ENCODE results near the gene GPR75. TPM values are rescaled to one million over a fixed set of nuclear protein-coding genes. Genes with fewer than 3 reads are reported as not detected.
"Not testable (repeated sequence)": the region's sequence is repeated elsewhere in the genome, so short reads cannot be mapped to it uniquely, and the experiment has no call there.

GPR75 gene
- total RNA-seq, 1 experiment from 2014 or later: 4.5 TPM

DNA sequence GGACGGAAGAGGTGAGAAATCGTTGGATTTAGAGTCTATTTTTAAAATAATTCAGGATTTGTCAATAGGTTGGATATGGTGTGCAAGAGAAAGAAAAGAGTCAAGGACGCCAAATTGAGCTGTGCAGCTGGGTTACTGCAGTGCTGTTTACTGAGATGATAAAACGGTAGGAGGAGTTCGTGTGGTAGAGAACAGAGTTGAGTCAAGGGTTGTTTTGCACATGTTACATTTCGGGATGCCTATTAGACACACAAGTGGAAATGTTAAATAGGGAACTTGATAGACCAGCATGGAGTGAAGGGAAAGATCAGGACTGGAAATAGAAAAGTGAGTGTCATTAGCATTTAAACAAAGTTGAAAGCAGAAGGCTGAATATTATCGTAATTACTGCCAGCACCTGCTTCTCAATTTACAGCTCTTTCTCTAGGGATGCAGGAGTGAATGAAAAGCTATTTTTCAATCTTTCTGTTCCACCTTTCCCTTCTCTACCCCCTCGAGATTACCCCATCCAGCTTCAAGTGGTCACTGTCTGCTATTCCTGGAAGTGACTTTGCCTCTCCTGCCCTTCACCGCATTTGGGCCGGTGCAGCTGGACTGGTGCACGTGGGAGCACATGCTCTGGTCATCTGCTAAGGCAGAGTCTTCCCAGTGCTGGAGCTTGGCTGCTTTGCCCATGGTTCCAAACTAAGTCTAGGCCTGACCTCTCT lies 30.3 kb downstream of the GPR75 start:
- Histone ChIP-seq H3K9me3 (replicated peaks) (no peaks in the 10 kb centered on the region), H3K4me3 (no peak overlapping the region), H3K27me3 (no peaks in the 10 kb centered on the region), H3K4me1 (no peaks in the 10 kb centered on the region), H3K27ac (no peak overlapping the region), H3K36me3 (no peaks in the 10 kb centered on the region)
- DNase-seq: no peak

DNA sequence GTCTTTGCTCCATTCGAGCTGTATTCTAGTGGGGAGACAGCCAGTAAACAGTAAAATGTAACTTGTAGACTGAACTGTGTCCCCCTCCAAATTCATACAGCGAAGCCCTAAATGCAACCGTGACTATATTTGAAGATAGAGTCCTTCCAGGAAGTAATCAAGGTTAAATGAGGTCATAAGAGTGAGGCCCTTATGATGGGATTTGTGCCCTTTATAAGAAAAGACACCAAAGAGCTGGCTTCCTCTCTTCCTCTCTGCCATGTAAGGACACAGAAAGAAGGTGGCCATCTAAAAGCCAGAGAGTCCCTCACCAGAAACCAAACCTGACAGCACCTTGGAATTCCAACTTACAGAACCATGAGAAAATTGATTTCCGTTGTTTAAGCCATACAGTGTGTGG lies 31.4 kb downstream of the GPR75 start:
- no peak overlapping the region for H3K27ac ChIP-seq
- DNase-seq: no peak
- H3K36me3 ChIP-seq: no peaks in the 10 kb centered on the region
- no peaks in the 10 kb centered on the region for H3K4me1 ChIP-seq
- H3K4me3 ChIP-seq: no peak overlapping the region
- no peaks in the 10 kb centered on the region for H3K27me3 ChIP-seq
- H3K9me3 ChIP-seq (replicated peaks): no peaks in the 10 kb centered on the region

DNA sequence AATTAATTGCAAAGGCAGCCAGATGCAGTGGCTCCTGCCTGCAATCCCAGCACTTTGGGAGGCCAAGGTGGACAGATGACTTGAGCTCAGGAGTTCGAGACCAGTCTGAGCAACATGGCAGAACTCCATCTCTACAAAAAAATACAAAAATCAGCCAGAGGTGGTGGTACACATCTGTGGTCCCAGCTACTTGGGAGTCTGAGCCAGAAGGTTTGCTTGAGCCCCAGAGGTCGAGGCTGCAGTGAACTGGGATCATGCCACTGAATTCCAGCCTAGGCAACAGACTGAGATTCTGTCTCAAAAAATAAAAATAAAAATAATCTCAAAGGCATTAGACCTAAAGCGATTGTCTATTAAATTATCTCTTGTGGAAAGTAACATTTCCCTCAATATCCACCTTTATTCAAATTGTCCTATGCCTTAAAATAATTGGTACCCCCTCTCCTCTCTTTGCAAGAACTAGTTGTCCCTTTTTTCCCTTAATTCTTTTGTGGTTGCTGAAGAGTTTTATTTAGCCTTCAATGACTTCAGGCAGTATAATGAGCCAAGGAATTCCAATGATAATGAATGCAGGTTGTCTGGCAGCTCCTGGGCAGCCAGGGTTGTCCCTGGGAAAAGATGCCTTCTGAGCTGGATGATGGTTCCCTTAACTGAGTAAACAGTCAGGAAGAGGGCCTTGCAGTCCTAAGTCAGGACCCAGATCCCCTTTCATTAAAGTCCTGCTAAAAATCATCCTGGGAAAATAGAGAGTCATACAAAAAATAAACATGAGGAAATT lies 32.2 kb downstream of the GPR75 start:
- H3K4me3 ChIP-seq: no peak overlapping the region
- H3K4me1 ChIP-seq: no peaks in the 10 kb centered on the region
- no peak overlapping the region for H3K27ac ChIP-seq
- H3K9me3 ChIP-seq (replicated peaks): no peaks in the 10 kb centered on the region
- DNase-seq: no peak
- H3K36me3 ChIP-seq: no peaks in the 10 kb centered on the region
- H3K27me3 ChIP-seq: no peaks in the 10 kb centered on the region

DNA sequence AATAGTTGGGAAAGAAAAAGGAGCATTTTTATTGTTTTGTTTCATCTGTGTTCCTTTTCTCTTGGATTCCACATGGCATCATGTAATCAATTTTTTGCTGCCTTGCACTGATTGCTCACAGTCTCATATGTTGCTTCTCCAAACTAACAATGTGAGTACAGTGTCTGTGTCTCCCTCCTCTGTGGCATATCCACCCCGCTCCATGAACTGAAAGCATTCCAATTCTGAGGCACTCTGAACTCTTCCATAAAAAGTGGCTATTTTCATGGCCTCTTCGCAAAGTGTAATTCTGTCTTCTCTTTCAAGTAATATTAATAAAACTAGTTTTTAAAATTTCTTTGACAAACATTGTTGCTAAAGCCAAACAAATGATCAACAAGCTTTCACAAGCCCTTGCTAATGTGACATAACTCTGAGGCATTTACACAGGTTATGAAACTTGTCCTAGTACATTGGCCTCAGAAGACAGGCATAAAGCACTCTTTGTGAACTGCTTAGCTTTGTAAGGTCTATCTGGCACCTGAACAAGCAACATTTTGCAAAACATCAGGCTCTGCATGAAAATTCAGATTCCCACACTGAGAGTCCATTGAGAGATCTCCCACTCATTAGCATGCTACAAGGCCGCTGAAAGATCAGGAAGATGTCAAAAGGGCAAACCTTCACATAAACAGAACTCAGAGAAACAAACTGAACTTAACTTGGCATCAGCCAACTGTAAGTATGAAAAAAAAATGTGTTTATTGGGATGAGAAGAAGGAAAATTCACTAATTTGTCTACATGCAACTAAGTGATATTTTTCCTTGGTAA lies 33.0 kb downstream of the GPR75 start:
- Histone ChIP-seq H3K4me3 (no peak overlapping the region), H3K36me3 (no peaks in the 10 kb centered on the region), H3K4me1 (no peaks in the 10 kb centered on the region), H3K27ac (no peak overlapping the region), H3K9me3 (replicated peaks) (no peaks in the 10 kb centered on the region), H3K27me3 (no peaks in the 10 kb centered on the region)
- no peak for DNase-seq

DNA sequence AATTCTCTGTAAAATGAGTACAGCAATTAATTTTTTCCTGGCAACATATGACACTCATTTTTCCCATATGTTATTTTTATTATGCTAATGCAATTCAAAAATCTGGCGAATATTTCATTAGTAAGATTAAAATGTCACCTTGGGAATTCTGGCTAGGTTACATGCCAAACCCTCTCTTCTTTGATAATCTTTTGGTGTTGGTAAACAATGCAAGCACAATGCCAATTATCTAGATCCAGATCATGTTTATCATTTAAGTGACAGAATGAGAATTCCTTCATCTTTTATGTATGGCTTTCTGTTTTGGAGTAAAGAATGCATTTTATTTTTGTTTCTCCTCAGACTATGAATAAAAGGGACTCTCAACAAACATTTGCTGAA lies 33.7 kb downstream of the GPR75 start:
- DNase-seq: no peak
- Histone ChIP-seq H3K4me3 (no peak overlapping the region), H3K36me3 (no peaks in the 10 kb centered on the region), H3K27ac (no peak overlapping the region), H3K9me3 (replicated peaks) (no peaks in the 10 kb centered on the region), H3K27me3 (no peaks in the 10 kb centered on the region), H3K4me1 (no peaks in the 10 kb centered on the region)

DNA sequence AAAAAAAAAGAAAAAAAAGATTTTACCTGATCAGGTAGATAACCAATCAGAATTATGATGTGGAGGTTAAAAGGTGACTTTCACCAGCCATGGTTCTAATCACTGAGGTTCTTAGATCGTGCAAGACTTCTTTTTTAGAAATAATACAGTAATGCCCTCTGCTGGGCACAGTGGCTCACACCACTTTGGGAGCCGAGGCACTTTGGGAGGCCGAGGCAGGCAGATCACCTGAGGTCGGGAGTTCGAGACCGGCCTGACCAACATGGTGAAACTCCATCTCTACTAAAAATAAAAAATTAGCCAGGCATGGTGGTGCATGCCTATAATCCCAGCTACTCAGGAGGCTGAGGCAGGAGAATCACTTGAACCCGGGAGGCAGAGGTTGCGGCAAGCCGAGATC lies 36.1 kb downstream of the GPR75 start:
- DNase-seq: peak; percentile 22 to 47
- not testable (repeated sequence) for H3K4me1 ChIP-seq; H3K27me3 ChIP-seq; H3K36me3 ChIP-seq; H3K27ac ChIP-seq; H3K9me3 ChIP-seq (replicated peaks); H3K4me3 ChIP-seq

DNA sequence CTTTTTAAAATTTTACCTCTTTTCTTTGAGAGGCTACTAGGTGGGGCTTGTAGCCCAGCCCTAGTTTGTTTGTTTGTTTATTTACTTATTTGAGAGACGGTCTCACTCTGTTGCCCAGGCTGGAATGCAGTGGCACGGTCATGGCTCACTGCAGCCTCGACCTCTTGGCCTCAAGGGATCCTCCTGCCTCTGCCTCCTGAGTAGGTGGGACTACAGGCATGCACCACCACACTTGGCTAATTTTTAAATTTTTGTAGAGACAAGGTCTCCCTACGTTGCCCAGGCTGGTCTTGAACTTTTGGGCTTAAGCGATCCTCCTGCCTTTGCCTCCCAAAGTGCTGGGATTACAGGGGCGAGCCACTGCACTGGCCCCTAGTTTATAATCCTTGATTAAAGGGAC lies 38.0 kb downstream of the GPR75 start:
- Histone ChIP-seq H3K36me3 (peaks cover 14% of the 10 kb centered on the region), H3K27me3 (no peaks in the 10 kb centered on the region), H3K9me3 (replicated peaks) (no peaks in the 10 kb centered on the region), H3K4me3 (no peak overlapping the region), H3K27ac (no peak overlapping the region), H3K4me1 (no peaks in the 10 kb centered on the region)
- no peak for DNase-seq

DNA sequence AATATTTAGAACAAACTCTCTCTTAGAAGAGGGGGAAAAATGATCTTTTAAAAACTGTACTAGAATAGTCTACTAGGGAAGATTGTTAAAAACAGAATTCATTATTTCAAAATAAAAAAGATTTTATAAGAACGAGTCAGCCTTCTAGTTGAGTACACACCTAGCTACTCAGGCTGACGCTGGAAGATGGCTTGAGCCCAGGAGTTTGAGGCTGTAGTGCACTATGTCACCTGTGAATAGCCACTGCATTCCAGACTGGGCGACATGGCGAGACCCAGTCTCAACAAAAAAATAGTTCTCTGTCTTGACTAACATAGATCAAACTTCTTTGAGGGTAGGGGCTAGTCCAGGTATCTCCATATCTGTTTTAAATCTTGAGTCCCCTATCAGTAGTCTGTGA lies 39.1 kb downstream of the GPR75 start:
- no peaks in the 10 kb centered on the region for H3K27me3 ChIP-seq
- DNase-seq: no peak
- no peak overlapping the region for H3K4me3 ChIP-seq
- no peaks in the 10 kb centered on the region for H3K4me1 ChIP-seq
- H3K9me3 ChIP-seq (replicated peaks): no peaks in the 10 kb centered on the region
- peaks cover 16% of the 10 kb centered on the region for H3K36me3 ChIP-seq
- no peak overlapping the region for H3K27ac ChIP-seq

DNA sequence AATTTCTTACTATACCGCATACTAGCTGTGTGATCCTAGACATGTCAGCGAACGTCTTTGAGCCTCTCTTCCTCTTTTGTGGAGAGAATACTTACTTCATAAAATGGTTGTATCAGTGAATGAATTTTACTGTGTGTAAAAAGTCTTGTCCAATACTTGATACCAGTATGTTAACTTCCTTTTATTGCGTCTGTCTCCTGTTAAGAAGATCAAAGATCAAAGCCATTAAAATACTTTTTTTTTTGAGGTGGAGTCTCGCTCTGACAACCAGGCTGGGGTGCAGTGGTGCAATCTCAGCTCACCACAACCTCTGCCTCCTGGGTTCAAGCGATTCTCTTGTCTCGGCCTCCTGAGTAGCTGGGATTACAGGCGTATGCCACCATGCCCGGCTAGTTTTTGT lies 39.7 kb downstream of the GPR75 start:
- no peaks in the 10 kb centered on the region for H3K9me3 ChIP-seq (replicated peaks)

DNA sequence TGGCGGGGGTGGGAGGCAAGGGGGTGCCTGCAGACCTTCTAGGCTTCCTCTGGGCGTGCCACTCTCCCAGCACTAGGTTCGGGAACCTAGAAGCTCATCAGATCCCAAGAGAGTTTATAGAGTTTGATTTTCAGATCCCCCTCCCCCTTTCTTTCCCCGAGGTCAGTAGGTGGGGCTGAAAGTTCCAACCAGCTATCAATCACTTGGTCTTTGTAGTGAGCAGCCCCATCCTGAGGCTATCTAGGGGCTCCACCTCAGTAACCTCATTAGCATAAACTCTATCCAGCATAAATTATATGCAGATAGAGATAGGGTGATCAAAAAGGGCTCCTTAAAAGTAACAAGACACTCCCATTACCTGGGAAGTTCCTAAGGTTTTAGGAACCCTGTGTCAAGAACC lies 40.1 kb downstream of the GPR75 start:
- H3K4me1 ChIP-seq: no peaks in the 10 kb centered on the region
- DNase-seq: no peak
- no peak overlapping the region for H3K27ac ChIP-seq
- H3K36me3 ChIP-seq: peaks cover 24% of the 10 kb centered on the region
- H3K9me3 ChIP-seq (replicated peaks): no peaks in the 10 kb centered on the region
- H3K27me3 ChIP-seq: no peaks in the 10 kb centered on the region
- H3K4me3 ChIP-seq: no peak overlapping the region

More for the DNA sequence above, 39.7 kb downstream of the GPR75 start:
- no peak for DNase-seq
- no peaks in the 10 kb centered on the region for H3K4me1 ChIP-seq
- peaks cover 22% of the 10 kb centered on the region for H3K36me3 ChIP-seq
- H3K27ac ChIP-seq: no peak overlapping the region
- no peak overlapping the region for H3K4me3 ChIP-seq
- no peaks in the 10 kb centered on the region for H3K27me3 ChIP-seq

DNA sequence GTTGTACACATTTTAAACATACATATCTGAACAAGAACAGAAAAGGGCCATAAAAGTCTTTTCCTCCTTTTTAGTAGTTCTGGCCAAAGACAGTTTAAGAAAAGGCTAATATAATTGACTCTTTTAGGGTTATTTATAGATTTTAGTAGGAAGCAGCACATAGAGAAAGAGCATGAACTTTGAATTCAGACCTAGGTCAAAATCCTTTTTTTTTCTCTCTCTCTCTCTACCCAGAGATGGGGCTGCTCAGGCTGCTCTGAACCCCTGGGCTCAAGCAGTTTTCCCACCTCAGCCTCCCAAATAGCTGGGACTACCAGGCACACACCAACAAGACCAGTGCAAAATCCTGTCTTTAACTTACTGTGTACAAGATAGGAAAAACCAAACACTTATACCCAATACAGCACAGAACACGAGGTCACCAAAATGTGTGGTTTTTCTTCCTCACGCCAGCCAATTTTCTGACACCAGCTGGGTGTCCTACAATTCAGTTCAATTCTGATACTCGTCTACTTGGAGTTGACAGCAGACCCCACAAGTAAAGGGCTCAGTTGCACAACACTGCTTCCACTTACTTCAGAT lies 40.8 kb downstream of the GPR75 start:
- no peak overlapping the region for H3K27ac ChIP-seq
- no peaks in the 10 kb centered on the region for H3K4me1 ChIP-seq
- H3K4me3 ChIP-seq: no peak overlapping the region
- H3K36me3 ChIP-seq: peaks cover 28% of the 10 kb centered on the region
- no peaks in the 10 kb centered on the region for H3K9me3 ChIP-seq (replicated peaks)
- DNase-seq: no peak
- no peaks in the 10 kb centered on the region for H3K27me3 ChIP-seq

DNA sequence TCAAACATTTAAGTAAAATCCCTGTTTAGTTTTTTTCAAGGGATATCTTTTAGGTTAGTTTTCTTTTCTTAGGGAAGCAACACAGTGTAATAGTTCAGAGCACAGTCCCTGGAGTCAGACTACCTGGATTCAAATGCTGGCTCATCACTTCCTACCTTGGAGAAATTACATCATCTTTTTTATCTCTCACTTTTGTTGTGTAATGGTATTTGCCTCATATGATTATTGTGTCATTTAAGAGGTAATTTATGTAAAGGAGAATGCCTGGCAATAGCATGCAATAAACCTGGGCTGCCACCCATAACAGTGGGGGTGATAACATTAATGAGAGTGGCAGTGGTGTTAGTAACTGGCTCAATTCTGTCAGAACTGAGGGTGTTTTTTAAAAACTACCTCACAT lies 46.6 kb downstream of the GPR75 start:
- no peak overlapping the region for H3K4me3 ChIP-seq
- no peak overlapping the region for H3K27ac ChIP-seq
- peaks cover 49% of the 10 kb centered on the region for H3K36me3 ChIP-seq
- H3K9me3 ChIP-seq (replicated peaks): no peaks in the 10 kb centered on the region
- no peaks in the 10 kb centered on the region for H3K4me1 ChIP-seq
- no peaks in the 10 kb centered on the region for H3K27me3 ChIP-seq
- DNase-seq: no peak

DNA sequence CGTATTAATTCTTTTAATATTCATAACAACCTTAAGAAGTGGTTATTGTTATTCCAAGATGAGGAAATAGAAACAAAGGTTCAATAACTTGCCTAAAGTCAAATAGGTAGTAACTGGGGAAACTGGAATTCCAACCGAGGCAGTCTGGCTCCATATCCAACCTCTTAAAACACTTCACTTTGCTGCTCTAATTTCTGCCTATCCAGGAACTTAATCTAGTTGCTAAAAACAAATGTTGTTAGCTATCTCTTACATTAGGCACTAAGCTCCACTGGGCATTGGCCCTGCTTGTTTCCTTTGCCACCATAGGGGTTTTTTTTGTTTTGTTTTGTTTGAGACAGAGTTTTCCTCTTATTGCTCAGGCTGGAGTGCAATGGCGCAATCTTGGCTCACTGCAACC lies 48.2 kb downstream of the GPR75 start:
- H3K27me3 ChIP-seq: no peaks in the 10 kb centered on the region
- H3K9me3 ChIP-seq (replicated peaks): no peaks in the 10 kb centered on the region
- no peak overlapping the region for H3K27ac ChIP-seq
- peaks cover 51% of the 10 kb centered on the region for H3K36me3 ChIP-seq
- H3K4me1 ChIP-seq: no peaks in the 10 kb centered on the region
- H3K4me3 ChIP-seq: no peak overlapping the region
- DNase-seq: no peak
